HG03108 (cell line): ENCODE data around the gene PGAP6.
"Not testable (repeated sequence)": the region's sequence is repeated elsewhere in the genome, so short reads cannot be mapped to it uniquely, and the experiment has no call there.

Experiments
- ATAC-seq: cut with Tn5 transposase; IDR thresholded peaks from one replicate; pipeline ENCODE4 v1.9.1; 2021; ENCODE audit warnings: moderate library complexity; ENCODE audit not compliant: unreplicated experiment

Gene PGAP6

GRCh38 chr16:352547-353403 is 29.0 kb downstream of the PGAP6 start, which contains the start of gene AXIN1:
TSS of gene AXIN1 (minus strand) at chr16:352723. CDS start at chr16:347025, 5,698 bp downstream.
- peak; percentile 40 for ATAC-seq

- peak; percentile 9 for ATAC-seq
These were observed 29.8 kb downstream of the PGAP6 start for GRCh38 chr16:351804-352520.

- no peak for ATAC-seq
These were observed 31.6 kb downstream of the PGAP6 start for GRCh38 chr16:350203-350602.

GRCh38 chr16:349211-349610 is 32.6 kb downstream of the PGAP6 start:
- ATAC-seq, result no peak

GRCh38 chr16:348495-348894 is 33.3 kb downstream of the PGAP6 start:
- not testable (repeated sequence) for ATAC-seq

- no peak for ATAC-seq
These were observed 34.6 kb downstream of the PGAP6 start for GRCh38 chr16:347203-347602.

- ATAC-seq, result no peak
These were observed 35.2 kb downstream of the PGAP6 start for GRCh38 chr16:346587-346986.

- ATAC-seq, result no peak
These were observed 36.0 kb downstream of the PGAP6 start for GRCh38 chr16:345772-346171.

- no peak for ATAC-seq
These were observed 39.1 kb downstream of the PGAP6 start for GRCh38 chr16:342455-343213.

GRCh38 chr16:341974-342336 is 39.8 kb downstream of the PGAP6 start:
- not testable (repeated sequence) for ATAC-seq

GRCh38 chr16:341095-341973 is 40.4 kb downstream of the PGAP6 start:
- ATAC-seq, result not testable (repeated sequence)

- no peak for ATAC-seq
These were observed 41.2 kb downstream of the PGAP6 start for GRCh38 chr16:340370-341091.

GRCh38 chr16:339680-340079 is 42.1 kb downstream of the PGAP6 start:
- ATAC-seq, result no peak

- ATAC-seq, result no peak
These were observed 43.7 kb downstream of the PGAP6 start for GRCh38 chr16:337975-338575.

GRCh38 chr16:337437-337836 is 44.3 kb downstream of the PGAP6 start:
- no peak for ATAC-seq

GRCh38 chr16:336269-336668 is 45.5 kb downstream of the PGAP6 start:
- no peak for ATAC-seq

- ATAC-seq, result not testable (repeated sequence)
These were observed 46.7 kb downstream of the PGAP6 start for GRCh38 chr16:334861-335632.

- ATAC-seq, result not testable (repeated sequence)
These were observed 47.5 kb downstream of the PGAP6 start for GRCh38 chr16:334164-334832.
